ENCODE data around the gene PAK1. TPM values are rescaled to one million over a fixed set of nuclear protein-coding genes. Genes with fewer than 3 reads are reported as not detected.

PAK1 gene
- total and polyA plus RNA-seq, 9 of the 15 experiments (the other 6 are each of a cell fraction or from before 2014, with no cell fraction given), result 0.52 to 11.7 (median 1.9) TPM

GRCh38 chr11:77515483-77515882 lies 41.6 kb upstream of the PAK1 start:
- Histone ChIP-seq H3K27ac (ENCODE audit: extremely low read depth, low read depth, low read length) (no peak overlapping the region), H3K4me3 (no peak overlapping the region), H3K9me3 (replicated peaks; ENCODE audit: control insufficient read depth, insufficient read depth, low read depth, low read length) (no peaks in the 10 kb centered on the region), H3K79me2 (ENCODE audit: control insufficient read depth, insufficient read depth, low read length) (no peaks in the 10 kb centered on the region), H3K9ac (ENCODE audit: insufficient read depth in 1 of 2, low read depth in 2 of 2, low read length in 2 of 2) (no peak overlapping the region), H2AFZ (ENCODE audit: low read depth, low read length) (no peak overlapping the region), H3K27me3 (ENCODE audit: control insufficient read depth in 2 of 2, insufficient read depth in 2 of 2, low read length in 2 of 2) (peaks cover 0 to 12% of the 10 kb centered on the region in 2 experiments; a peak in 1 of 5 replicates), H3K9me1 (ENCODE audit: control insufficient read depth, insufficient read depth, low read length) (no peaks in the 10 kb centered on the region), H4K20me1 (replicated peaks; ENCODE audit: control insufficient read depth, insufficient read depth, low read length) (no peaks in the 10 kb centered on the region), H3K4me2 (ENCODE audit: insufficient read depth, low read length) (no peak overlapping the region), H3K36me3 (ENCODE audit: control insufficient read depth, insufficient read depth, low read length) (no peaks in the 10 kb centered on the region), H3K4me1 (replicated peaks in 1 of 2; ENCODE audit: control insufficient read depth in 2 of 2, insufficient read depth in 2 of 2, low read length in 2 of 2) (no peaks in the 10 kb centered on the region)
- FAIRE-seq, result no peak
- ChIA-PET POLR2A (no interaction called here), CTCF (ENCODE audit: low intra/inter-chr PET ratio) (no interaction called here)
- BruUV-seq (replicated peaks), result no TSS peak
- ATAC-seq, result no peak
- no peak for DNase-seq (ENCODE audit: extremely low read depth in 1 of 4, low spot score in 3 of 4)
- intact Hi-C loops (cut with micrococcal nuclease), result no loop called here
- 4% methylated on average over 3 of the region's 3 CpGs for WGBS (ENCODE audit: insufficient coverage, low coverage, missing lambda C conversion rate)
- in situ Hi-C loops (cut with MboI), result no loop called here
- TF ChIP-seq TRIM24 (IDR thresholded peaks at IDR 0.05), result no peak
- TF ChIP-seq E2F3 (CRISPR knock-in tag; IDR thresholded peaks at IDR 0.05), result no peak
- no peak for TF ChIP-seq ZNF280B (CRISPR knock-in tag; IDR thresholded peaks at IDR 0.05)
- no peak for TF ChIP-seq MTA3 (IDR thresholded peaks at IDR 0.05; ENCODE audit: borderline replicate concordance)
- no peak for TF ChIP-seq STAT5A (IDR thresholded peaks at IDR 0.05; ENCODE audit: borderline replicate concordance, low read length)
- TF ChIP-seq NR0B1 (IDR thresholded peaks at IDR 0.05; ENCODE audit: partially characterized antibody), result no peak
- no peak for TF ChIP-seq HNRNPK (IDR thresholded peaks at IDR 0.05; ENCODE audit: low read depth, low read length, poor library complexity, severe bottlenecking)
- TF ChIP-seq TRIM28 (IDR thresholded peaks at IDR 0.05), result no peak
- TF ChIP-seq, protein P1, sequence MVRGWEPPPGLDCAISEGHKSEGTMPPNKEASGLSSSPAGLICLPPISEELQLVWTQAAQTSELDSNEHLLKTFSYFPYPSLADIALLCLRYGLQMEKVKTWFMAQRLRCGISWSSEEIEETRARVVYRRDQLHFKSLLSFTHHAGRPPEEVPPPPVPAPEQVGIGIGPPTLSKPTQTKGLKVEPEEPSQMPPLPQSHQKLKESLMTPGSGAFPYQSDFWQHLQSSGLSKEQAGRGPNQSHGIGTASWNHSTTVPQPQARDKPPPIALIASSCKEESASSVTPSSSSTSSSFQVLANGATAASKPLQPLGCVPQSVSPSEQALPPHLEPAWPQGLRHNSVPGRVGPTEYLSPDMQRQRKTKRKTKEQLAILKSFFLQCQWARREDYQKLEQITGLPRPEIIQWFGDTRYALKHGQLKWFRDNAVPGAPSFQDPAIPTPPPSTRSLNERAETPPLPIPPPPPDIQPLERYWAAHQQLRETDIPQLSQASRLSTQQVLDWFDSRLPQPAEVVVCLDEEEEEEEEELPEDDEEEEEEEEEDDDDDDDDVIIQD (CRISPR knock-in tag; IDR thresholded peaks at IDR 0.05), result no peak
- TF ChIP-seq MCM3 (IDR thresholded peaks at IDR 0.05), result no peak
- TF ChIP-seq ILF3 (IDR thresholded peaks at IDR 0.05; ENCODE audit: borderline replicate concordance), result no peak
- TF ChIP-seq SETDB1 (IDR thresholded peaks at IDR 0.05; ENCODE audit: low read length), result no peak
- no peak for TF ChIP-seq ZNF609 (CRISPR knock-in tag; IDR thresholded peaks at IDR 0.05; ENCODE audit: borderline replicate concordance)
